HCT116 (cell line): Measurements from ENCODE around the gene CDC6. TPM values are rescaled to one million over a fixed set of nuclear protein-coding genes. Genes with fewer than 3 reads are reported as not detected.

Source experiments
- ATAC-seq: fragments of 200-7000 bp; cut with Tn5 transposase; 2 replicates; pipeline ENCODE4 v1.9.1; 2020; ENCODE audit warnings: mild to moderate bottlenecking, moderate library complexity
- BruUV-seq: library from RNA; stranded (reverse); fragments of 400-500 nt; replicated peaks from 2 replicates; lab custom pipeline; 2021; lab: Mats Ljungman, UMichigan
- CTCF ChIA-PET: fragments of 300-600 bp; sonication (Branson Sonifier 250); formaldehyde crosslinking; loops from one replicate; lab custom pipeline; 2021; ENCODE audit warnings: antibody characterized with exemption; lab: Charles Lee
- POLR2A ChIA-PET: fragments of 300-600, 350-600 bp; sonication (Branson Sonifier 250); formaldehyde crosslinking; loops from one replicate; lab custom pipeline; 2021; ENCODE audit warnings: antibody characterized with exemption; lab: Charles Lee
- RAD21 ChIA-PET, 2 experiments: fragments of 300-600 bp; sonication (Branson Sonifier 250); formaldehyde crosslinking; loops; one replicate each; lab custom pipeline; 2023; ENCODE audit warnings: low total read pairs in 2 of 2; ENCODE audit not compliant: uncharacterized antibody in 2 of 2, unreplicated experiment in 2 of 2, low non-redundant PET in 1 of 2; lab: Charles Lee
- DNase-seq: peaks from one replicate; pipeline ENCODE4 v3.0.0-alpha.2; 2010; ENCODE audit warnings: low read depth, low spot score
- H2AFZ ChIP-seq: fragments of 200-600 bp; shearing (Covaris generic), sonication (generic); 2 replicates; pipeline ENCODE4 v1.6.1; 2017; ENCODE audit warnings: low read depth, mixed run types, mixed read lengths, antibody characterized with exemption, low read length; ENCODE audit not compliant: poor library complexity, severe bottlenecking
- H3K27ac ChIP-seq: 2 replicates; pipeline ENCODE4 v1.5.1; 2012; ENCODE audit warnings: low read depth, low read length
- H3K27me3 ChIP-seq: fragments of 200-600 bp; sonication (generic); 2 replicates; pipeline ENCODE4 v1.6.1; 2016; ENCODE audit warnings: mixed run types, low read length, mixed read lengths; ENCODE audit not compliant: insufficient read depth
- H3K36me3 ChIP-seq, 2 experiments: fragments of 200-500 bp in 1 of 2; fragments of 200-600 bp in 1 of 2; sonication (Bioruptor generic) in 1 of 2; sonication (generic) in 1 of 2; 2 replicates each; pipeline versions ENCODE4 v1.5.1 to v1.6.1; 2014 to 2016; ENCODE audit warnings: low read length in 2 of 2, inconsistent platforms in 1 of 2, mixed read lengths in 1 of 2, mixed run types in 1 of 2; ENCODE audit not compliant: insufficient read depth in 2 of 2, control insufficient read depth in 1 of 2
- H3K4me1 ChIP-seq, 2 experiments: fragments of 200-600 bp in 1 of 2; sonication (generic) in 1 of 2; 2 replicates each; pipeline versions ENCODE4 v1.5.1 to v1.6.1; 2012 to 2017; ENCODE audit warnings: low read length in 2 of 2, inconsistent platforms in 1 of 2, mild to moderate bottlenecking in 1 of 2, mixed read lengths in 1 of 2, mixed run types in 1 of 2, moderate library complexity in 1 of 2; ENCODE audit not compliant: insufficient read depth in 2 of 2, control insufficient read depth in 1 of 2
- H3K4me2 ChIP-seq: fragments of 200-600 bp; sonication (generic); 2 replicates; pipeline ENCODE4 v1.6.1; 2017; ENCODE audit warnings: mixed run types, low read length, mixed read lengths
- H3K4me3 ChIP-seq, 2 experiments: fragments of 200-600 bp in 1 of 2; sonication (generic) in 1 of 2; replicated peaks in 1 of 2; 2 replicates each; pipeline ENCODE4 v1.5.1; 2011 to 2016; ENCODE audit warnings: low read length in 2 of 2, control low read depth in 1 of 2, low read depth in 1 of 2, mild to moderate bottlenecking in 1 of 2, mixed read lengths in 1 of 2, mixed run types in 1 of 2
- H3K79me2 ChIP-seq: fragments of 200-600 bp; sonication (generic); 2 replicates; pipeline ENCODE4 v1.6.1; 2017; ENCODE audit warnings: mild to moderate bottlenecking, mixed run types, low read length, moderate library complexity, mixed read lengths; ENCODE audit not compliant: insufficient read depth
- H3K9ac ChIP-seq: fragments of 200-600 bp; sonication (generic); 2 replicates; pipeline ENCODE4 v1.6.1; 2016; ENCODE audit warnings: low read length, mixed read lengths
- H3K9me2 ChIP-seq: fragments of 200-600 bp; sonication (generic), shearing (Covaris generic); 2 replicates; pipeline ENCODE4 v1.6.1; 2017; ENCODE audit warnings: mixed run types, mild to moderate bottlenecking, moderate library complexity; ENCODE audit not compliant: insufficient read depth
- H3K9me3 ChIP-seq, 2 experiments: fragments of 200-500 bp in 1 of 2; fragments of 200-600 bp in 1 of 2; sonication (Bioruptor generic) in 1 of 2; sonication (generic) in 1 of 2; 2 replicates each; pipeline ENCODE4 v1.6.1; 2014 to 2017; ENCODE audit warnings: low read length in 2 of 2, mixed read lengths in 2 of 2, inconsistent platforms in 1 of 2, low read depth in 1 of 2, mild to moderate bottlenecking in 1 of 2, mixed run types in 1 of 2, moderate library complexity in 1 of 2; ENCODE audit not compliant: control insufficient read depth in 1 of 2, insufficient read depth in 1 of 2
- H4K20me1 ChIP-seq: fragments of 200-600 bp; sonication (generic), shearing (Covaris generic); 2 replicates; pipeline ENCODE4 v1.6.1; 2017; ENCODE audit warnings: mixed run types, mild to moderate bottlenecking, moderate library complexity; ENCODE audit not compliant: insufficient read depth
- ATF3 ChIP-seq: IDR thresholded peaks from 2 replicates; pipeline ENCODE4 v1.6.1; 2012
- CBX3 ChIP-seq: IDR thresholded peaks from 2 replicates; pipeline ENCODE4 v1.6.1; 2012; ENCODE audit warnings: low read depth
- CEBPB ChIP-seq: IDR thresholded peaks from 2 replicates; pipeline ENCODE4 v1.6.1; 2012; ENCODE audit warnings: low read depth
- EZH2 ChIP-seq: fragments of 200-600 bp; sonication (generic); IDR thresholded peaks from 2 replicates; pipeline ENCODE4 v1.6.1; 2017; ENCODE audit warnings: antibody characterized with exemption, mixed run types
- EZH2phosphoT487 ChIP-seq: fragments of 200-600 bp; IDR thresholded peaks from 2 replicates; pipeline ENCODE4 v1.6.1; 2018; ENCODE audit warnings: antibody characterized with exemption, borderline replicate concordance
- FOSL1 ChIP-seq: IDR thresholded peaks from 2 replicates; pipeline ENCODE4 v1.6.1; 2012; ENCODE audit warnings: low read depth
- JUND ChIP-seq: IDR thresholded peaks from 2 replicates; pipeline ENCODE4 v1.6.1; 2012
- MAX ChIP-seq: IDR thresholded peaks from 2 replicates; pipeline ENCODE4 v1.6.1; 2012
- POLR2A ChIP-seq: IDR thresholded peaks from 2 replicates; pipeline ENCODE4 v1.7.0; 2011; ENCODE audit warnings: borderline replicate concordance; ENCODE audit not compliant: insufficient read depth, insufficient read length; ENCODE audit errors: extremely low read depth
- POLR2AphosphoS5 ChIP-seq: IDR thresholded peaks from 2 replicates; pipeline ENCODE4 v1.6.1; 2011; ENCODE audit warnings: mild to moderate bottlenecking, low read depth, low read length, moderate library complexity
- RAD21 ChIP-seq: IDR thresholded peaks from 2 replicates; pipeline ENCODE4 v1.6.1; 2012; ENCODE audit warnings: low read depth, mild to moderate bottlenecking
- REST ChIP-seq: IDR thresholded peaks from 2 replicates; pipeline ENCODE4 v1.6.1; 2012; ENCODE audit warnings: low read depth
- SP1 ChIP-seq: IDR thresholded peaks from 2 replicates; pipeline ENCODE4 v1.6.1; 2012; ENCODE audit warnings: low read depth
- SRF ChIP-seq: IDR thresholded peaks from 2 replicates; pipeline ENCODE4 v1.6.1; 2012; ENCODE audit warnings: low read depth
- TCF7L2 ChIP-seq: IDR thresholded peaks from 2 replicates; pipeline ENCODE4 v1.7.0; 2011; ENCODE audit warnings: borderline replicate concordance, inconsistent platforms; ENCODE audit not compliant: insufficient read depth, insufficient read length; ENCODE audit errors: extremely low read depth
- YY1 ChIP-seq: IDR thresholded peaks from 2 replicates; pipeline ENCODE4 v1.6.1; 2011; ENCODE audit warnings: low read length, low read depth, moderate library complexity, mild to moderate bottlenecking; ENCODE audit not compliant: insufficient replicate concordance; ENCODE audit errors: extremely low read depth
- ZBTB33 ChIP-seq: IDR thresholded peaks from 2 replicates; pipeline ENCODE4 v1.6.1; 2011; ENCODE audit warnings: mild to moderate bottlenecking, low read length, moderate library complexity; ENCODE audit not compliant: insufficient replicate concordance; ENCODE audit errors: extremely low read depth
- ZFX ChIP-seq: fragments of 450-650 bp; IDR thresholded peaks from 2 replicates; pipeline ENCODE4 v1.6.1; 2017
- ZNF274 ChIP-seq: fragments of 200-500 bp; sonication (Bioruptor generic); IDR thresholded peaks from 2 replicates; pipeline ENCODE4 v1.6.1; 2014; ENCODE audit warnings: mild to moderate bottlenecking, low read depth, low read length, inconsistent platforms
- intact Hi-C: fragments of 100-400 bp; cut with micrococcal nuclease; formaldehyde crosslinking; loops from 2 replicates; pipeline ENCODE4 v1.10.0; 2022
- total RNA-seq: library from RNA; stranded (reverse); gene quantifications from one replicate; pipeline ENCODE4 v1.2.1, GENCODE V29; 2021; ENCODE audit not compliant: unreplicated experiment

Gene CDC6
- total RNA-seq, 1 experiment from 2014 or later = 117 TPM

GRCh38 chr17:40284085-40284713 lies 3.5 kb upstream of the CDC6 start:
- ChIA-PET CTCF (interaction anchor here (1.9 kb wide), 1 partner anchor 171 kb away, joined by 9 read pairs; no protein-coding TSS in a partner anchor), RAD21 (no interaction called here), POLR2A (interaction anchor here (0.5 to 1.9 kb wide), 3 partner anchors 82 to 184 kb away, joined by 3 to 6 read pairs (median 3); partner anchors contain the start of gene NR1D1)
- Histone ChIP-seq H3K9me3 (no peaks in the 10 kb centered on the region), H3K27ac (peak overlapping the region; percentile 58), H3K4me2 (peak overlapping the region; percentile 78), H3K9ac (peak overlapping the region; percentile 53), H2AFZ (no peak overlapping the region), H3K36me3 (peaks cover 11 to 12% of the 10 kb centered on the region in 2 experiments; a peak in 3 of 4 replicates), H3K79me2 (peaks cover 15% of the 10 kb centered on the region), H3K4me3 (peak overlapping the region in 1 of 2 experiments; percentile 47; a peak in 2 of 4 replicates), H3K9me2 (no peaks in the 10 kb centered on the region), H3K27me3 (no peaks in the 10 kb centered on the region), H3K4me1 (peaks cover 40 to 51% of the 10 kb centered on the region in 2 experiments), H4K20me1 (no peaks in the 10 kb centered on the region)
- ATAC-seq (peak; percentile 25), DNase-seq (peak; percentile 80)
- BruUV-seq = no TSS peak
- intact Hi-C loops = no loop called here
- peak; percentile 62; the same call in 1 of the 2 replicates for TF ChIP-seq CBX3
- no peak; the same call in 1 of the 2 replicates for TF ChIP-seq RAD21
- peak; percentile 40 for TF ChIP-seq YY1
- TF ChIP-seq POLR2A = no peak
- TF ChIP-seq JUND = no peak; the same call in 1 of the 2 replicates
- peak; percentile 86 for TF ChIP-seq SP1
- no peak for TF ChIP-seq ZFX
- TF ChIP-seq ZNF274 = no peak
- no peak for TF ChIP-seq EZH2
- peak; percentile 30; the same call in 1 of the 2 replicates for TF ChIP-seq POLR2AphosphoS5
- no peak for TF ChIP-seq ZBTB33
- peak; percentile 43 for TF ChIP-seq SRF
- TF ChIP-seq FOSL1 = peak; percentile 55
- TF ChIP-seq MAX = peak; percentile 36
- TF ChIP-seq REST = no peak
- no peak for TF ChIP-seq EZH2phosphoT487
- no peak; the same call in 1 of the 2 replicates for TF ChIP-seq ATF3
- no peak for TF ChIP-seq TCF7L2
- TF ChIP-seq CEBPB = peak; percentile 12
